Adrenal gland (tissue), 12 donors: ENCODE results near the gene HSD17B1. TPM values are rescaled to one million over a fixed set of nuclear protein-coding genes. Genes with fewer than 3 reads are reported as not detected.

Experiments
- DNase-seq, 7 donors: peaks; one replicate each; pipeline ENCODE4 v3.0.0-alpha.2; 2019 to 2020
- H3K27ac ChIP-seq, 5 donors: fragments of 200-600 bp; sonication (generic) in 4 of 5; 1 replicate in 3 of 5; 2 replicates in 2 of 5; pipeline versions ENCODE4 v1.5.1 to v1.8.0; 2016 to 2020; ENCODE audit warnings: mild to moderate bottlenecking in 1 of 5
- H3K27me3 ChIP-seq: fragments of 200-600 bp; 2 replicates; pipeline ENCODE4 v1.8.0; 2021
- H3K36me3 ChIP-seq, 2 donors: fragments of 200-600 bp; replicated peaks in 1 of 2; 1 replicate in 1 of 2; 2 replicates in 1 of 2; pipeline versions ENCODE4 v1.5.1 to v1.8.0; 2018 to 2022
- H3K4me1 ChIP-seq, 2 donors: fragments of 200-600 bp; replicated peaks in 1 of 2; 1 replicate in 1 of 2; 2 replicates in 1 of 2; pipeline versions ENCODE4 v1.5.1 to v1.8.0; 2018 to 2021
- H3K4me3 ChIP-seq, 4 donors: fragments of 200-600 bp; sonication (generic) in 3 of 4; one replicate each; pipeline ENCODE4 v1.5.1; 2016 to 2018
- H3K9me3 ChIP-seq, 3 donors: fragments of 200-600 bp; sonication (generic) in 1 of 3; replicated peaks in 1 of 3; 1 replicate in 2 of 3; 2 replicates in 1 of 3; pipeline versions ENCODE4 v1.5.1 to v1.8.0; 2016 to 2021
- POLR2A ChIP-seq, 2 donors: fragments of 450-650 bp; IDR thresholded peaks; one replicate each; pipeline ENCODE4 v1.6.1; 2017; ENCODE audit warnings: antibody characterized with exemption in 2 of 2, mild to moderate bottlenecking in 2 of 2, moderate library complexity in 1 of 2
- WGBS, 4 donors: extraction: QIAGEN DNeasy Blood & Tissue Kit in 2 of 4; methylation state at CpG; one replicate each; pipeline versions ENCODE4 v1.1.5 to v1.1.7; 2013 to 2017; 5-methylcytosine and 5-hydroxymethylcytosine counted together
- intact Hi-C, 2 donors: fragments of 100-400 bp; cut with DNase I; formaldehyde crosslinking; loops; one replicate each; pipeline versions ENCODE4 v1.14.1 to v1.15.0; 2022 to 2023
- polyA plus RNA-seq, 3 donors: library from polyadenylated mRNA; stranded (reverse); fragments of 200-250 nt in 2 of 3; fragments of 350-450 nt in 1 of 3; fragmentation: Illumina TruSeq in 1 of 3; extraction: RNeasy Lipid Tissue Mini Kit (QIAGEN cat#74804) in 1 of 3; gene quantifications; one replicate each; pipeline ENCODE4 v1.2.3, GENCODE V29; 2013 to 2014
- total RNA-seq, 9 donors: library from RNA; depleted of rRNA in 4 of 9; stranded (reverse); fragments of >200 nt in 4 of 9; fragments of 120-200 nt in 1 of 9; fragmentation: NEBNext Ultra II Directional in 1 of 9; extraction: Animal tissue kit (Norgen Biotek cat#: 25700) in 1 of 9; gene quantifications; one replicate each; pipeline versions ENCODE4 v1.1.0 to v1.2.4, GENCODE V29; 2013 to 2023
- TF ChIP-seq, protein P1 (sequence below), 6 experiments: fragments of 450-650 bp in 4 of 6; fragments of 200-600 bp in 2 of 6; sonication (generic) in 1 of 6; IDR thresholded peaks; 1 replicate in 5 of 6; 2 replicates in 1 of 6; pipeline versions ENCODE4 v1.5.1 to v1.8.0; 2016 to 2021; ENCODE audit warnings: antibody characterized with exemption in 6 of 6, mild to moderate bottlenecking in 2 of 6, moderate library complexity in 1 of 6
- donor health status: healthy with polysubstance abuse.
- donor health status: Bipolar disorder and iron deficiency.
- donor health status: DM: yes; HTN: yes; CAD: no.
- donor health status: DM: no; HTN: no; CAD: no.
- donor health status: DM: no; HTN: no; CAD: no.
- donor health status: DM: yes; HTN: yes; CAD: no.

The HSD17B1 gene
- total and polyA plus RNA-seq, 12 donors, result 0.22 to 7.6 (median 2.1) TPM

GRCh38 chr17:42535155-42536047 lies 17.3 kb upstream of the HSD17B1 start:
- Histone ChIP-seq H3K27ac (peak overlapping the region; percentile 26 to 100 (median 75)), H3K36me3 (peaks cover 0 to 17% of the 10 kb centered on the region in 2 donors), H3K4me3 (peak overlapping the region in 2 of 4 donors; percentile 50 to 95), H3K4me1 (peaks cover 12 to 27% of the 10 kb centered on the region in 2 donors), H3K9me3 (no peaks in the 10 kb centered on the region), H3K27me3 (no peaks in the 10 kb centered on the region)
- intact Hi-C loops, result no loop called here
- no peak for TF ChIP-seq POLR2A (IDR thresholded peaks at IDR 0.05)
- TF ChIP-seq, protein P1, sequence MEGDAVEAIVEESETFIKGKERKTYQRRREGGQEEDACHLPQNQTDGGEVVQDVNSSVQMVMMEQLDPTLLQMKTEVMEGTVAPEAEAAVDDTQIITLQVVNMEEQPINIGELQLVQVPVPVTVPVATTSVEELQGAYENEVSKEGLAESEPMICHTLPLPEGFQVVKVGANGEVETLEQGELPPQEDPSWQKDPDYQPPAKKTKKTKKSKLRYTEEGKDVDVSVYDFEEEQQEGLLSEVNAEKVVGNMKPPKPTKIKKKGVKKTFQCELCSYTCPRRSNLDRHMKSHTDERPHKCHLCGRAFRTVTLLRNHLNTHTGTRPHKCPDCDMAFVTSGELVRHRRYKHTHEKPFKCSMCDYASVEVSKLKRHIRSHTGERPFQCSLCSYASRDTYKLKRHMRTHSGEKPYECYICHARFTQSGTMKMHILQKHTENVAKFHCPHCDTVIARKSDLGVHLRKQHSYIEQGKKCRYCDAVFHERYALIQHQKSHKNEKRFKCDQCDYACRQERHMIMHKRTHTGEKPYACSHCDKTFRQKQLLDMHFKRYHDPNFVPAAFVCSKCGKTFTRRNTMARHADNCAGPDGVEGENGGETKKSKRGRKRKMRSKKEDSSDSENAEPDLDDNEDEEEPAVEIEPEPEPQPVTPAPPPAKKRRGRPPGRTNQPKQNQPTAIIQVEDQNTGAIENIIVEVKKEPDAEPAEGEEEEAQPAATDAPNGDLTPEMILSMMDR (IDR thresholded peaks at IDR 0.05), result no peak
- WGBS, 4 donors, result 38 to 57% (median 44%) methylated on average over 18 to 26 of the region's 26 CpGs
- DNase-seq, result no peak

GRCh38 chr17:42536048-42536371 lies 16.7 kb upstream of the HSD17B1 start, which contains the start of gene NAGLU:
Gene NAGLU, plus strand, starts transcription at chr17:42536241. Its CDS starts 32 bp downstream, at chr17:42536273.
- 0 to 1% (median 0%) methylated on average over 4 to 40 of the region's 40 CpGs for WGBS, 4 donors
- H3K36me3 ChIP-seq, result peaks cover 0 to 22% of the 10 kb centered on the region in 2 donors
- DNase-seq, result peak; percentile 97 to 99 (median 97)

DNA sequence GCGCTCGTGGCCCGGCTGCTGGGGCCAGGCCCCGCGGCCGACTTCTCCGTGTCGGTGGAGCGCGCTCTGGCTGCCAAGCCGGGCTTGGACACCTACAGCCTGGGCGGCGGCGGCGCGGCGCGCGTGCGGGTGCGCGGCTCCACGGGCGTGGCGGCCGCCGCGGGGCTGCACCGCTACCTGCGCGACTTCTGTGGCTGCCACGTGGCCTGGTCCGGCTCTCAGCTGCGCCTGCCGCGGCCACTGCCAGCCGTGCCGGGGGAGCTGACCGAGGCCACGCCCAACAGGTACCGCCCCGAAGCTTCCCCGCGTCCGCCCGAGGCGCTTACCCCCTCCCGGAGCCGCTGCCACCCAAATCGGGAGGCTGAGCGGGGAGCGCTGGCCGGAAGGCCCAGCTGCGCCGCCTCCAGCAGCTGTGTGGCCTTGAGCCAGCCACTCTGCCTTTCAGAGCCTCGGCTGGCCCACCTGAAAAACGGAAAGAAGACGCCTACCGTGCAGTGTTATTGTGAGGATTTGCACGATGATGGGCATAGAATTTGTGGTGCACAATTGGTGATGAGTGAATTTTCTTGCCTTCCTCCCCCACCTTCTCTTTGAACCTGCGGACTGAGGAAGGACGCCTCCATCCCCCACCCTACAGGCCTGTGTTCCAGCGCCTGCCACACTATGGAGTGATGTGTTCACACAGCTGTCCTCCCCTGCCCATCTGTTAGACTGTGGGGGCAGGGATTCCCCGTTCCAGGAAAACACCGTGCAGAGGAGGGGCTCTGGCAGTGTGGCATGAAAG lies 16.2 kb upstream of the HSD17B1 start:
- Histone ChIP-seq H3K4me1 (peaks cover 12 to 25% of the 10 kb centered on the region in 2 donors), H3K36me3 (peaks cover 0 to 26% of the 10 kb centered on the region in 2 donors), H3K4me3 (peak overlapping the region; percentile 12 to 95 (median 47)), H3K27me3 (no peaks in the 10 kb centered on the region), H3K9me3 (no peaks in the 10 kb centered on the region), H3K27ac (peak overlapping the region in 4 of 5 donors; percentile 26 to 100 (median 83))
- WGBS, 4 donors, result 0 to 1% (median 0%) methylated on average over 3 to 65 of the region's 65 CpGs
- peak; percentile 89 to 94 (median 93) for DNase-seq
- TF ChIP-seq POLR2A (IDR thresholded peaks at IDR 0.05), result peak; percentile 36 to 76
- TF ChIP-seq, protein P1 (IDR thresholded peaks at IDR 0.05), result no peak
- intact Hi-C loops, result no loop called here

More at GRCh38 chr17:42536048-42536371, 16.7 kb upstream of the HSD17B1 start, which contains the start of gene NAGLU:
- peak within 1 kb of the TSS; percentile 12 to 95 (median 47) for H3K4me3 ChIP-seq
- H3K27ac ChIP-seq, result peak within 1 kb of the TSS; percentile 26 to 100 (median 75)
- no peaks in the 10 kb centered on the region for H3K27me3 ChIP-seq
- no peaks in the 10 kb centered on the region for H3K9me3 ChIP-seq
- peaks cover 12 to 27% of the 10 kb centered on the region in 2 donors for H3K4me1 ChIP-seq
- intact Hi-C loops, result no loop called here
- TF ChIP-seq, protein P1 (IDR thresholded peaks at IDR 0.05), result no peak
- TF ChIP-seq POLR2A (IDR thresholded peaks at IDR 0.05), result peak; percentile 53 to 76
